Stimulated activated CD4-positive, alpha-beta T cell treated with anti-CD3 and anti-CD28 coated beads, Interleukin-15, amount 100 ng/mL, for 48 hours (primary cell): ENCODE results near the gene CACNA1E.

Experiments
- DNase-seq, 2 donors: peaks; one replicate each; pipeline ENCODE4 v3.0.0-alpha.2; 2020; ENCODE audit warnings: low read depth in 2 of 2

Gene CACNA1E

GRCh38 chr1:181767001-181767708, 283.8 kb downstream of the CACNA1E start:
- no peak for DNase-seq

GRCh38 chr1:181768211-181768929, 285.1 kb downstream of the CACNA1E start:
- DNase-seq = no peak

GRCh38 chr1:181768930-181769280, 285.6 kb downstream of the CACNA1E start:
- no peak for DNase-seq

DNA sequence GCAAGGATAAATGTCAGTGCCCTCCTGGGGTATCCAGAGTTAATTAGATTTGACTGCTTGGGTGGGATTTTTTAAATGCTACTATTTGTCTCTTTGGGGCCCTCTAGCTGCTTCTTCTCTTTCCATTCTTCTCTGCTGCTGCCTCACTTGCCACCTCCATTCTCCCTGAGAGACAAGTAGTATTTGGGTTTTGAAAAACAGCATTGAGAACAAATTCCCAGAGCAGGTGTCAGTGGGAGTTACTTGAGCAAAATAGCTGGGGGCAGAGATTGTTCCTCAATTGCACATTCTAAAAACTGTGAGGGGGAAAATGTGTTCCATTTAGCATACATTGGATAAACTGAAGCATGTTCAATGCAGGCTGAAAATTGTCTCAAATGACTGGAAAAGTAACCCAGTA, 286.5 kb downstream of the CACNA1E start:
- no peak for DNase-seq

DNA sequence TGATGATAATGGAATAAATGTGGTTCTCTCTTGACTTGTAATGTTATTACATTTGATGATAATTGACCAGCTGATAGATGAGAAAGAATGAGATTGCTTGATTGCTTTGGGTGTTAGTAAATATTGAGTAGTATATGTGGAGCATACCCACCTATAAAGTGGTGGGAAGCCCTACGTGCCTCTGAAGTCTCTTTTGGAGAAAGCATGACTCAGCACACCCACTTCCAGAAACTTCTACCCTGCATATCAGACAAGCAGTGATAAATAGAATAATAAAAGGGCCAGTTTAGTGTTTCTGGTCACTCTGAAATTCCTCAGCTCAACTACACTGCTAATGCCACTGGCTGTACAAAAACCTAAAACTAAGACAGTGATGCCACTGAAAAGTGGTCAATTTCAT, 289.4 kb downstream of the CACNA1E start:
- DNase-seq = no peak

DNA sequence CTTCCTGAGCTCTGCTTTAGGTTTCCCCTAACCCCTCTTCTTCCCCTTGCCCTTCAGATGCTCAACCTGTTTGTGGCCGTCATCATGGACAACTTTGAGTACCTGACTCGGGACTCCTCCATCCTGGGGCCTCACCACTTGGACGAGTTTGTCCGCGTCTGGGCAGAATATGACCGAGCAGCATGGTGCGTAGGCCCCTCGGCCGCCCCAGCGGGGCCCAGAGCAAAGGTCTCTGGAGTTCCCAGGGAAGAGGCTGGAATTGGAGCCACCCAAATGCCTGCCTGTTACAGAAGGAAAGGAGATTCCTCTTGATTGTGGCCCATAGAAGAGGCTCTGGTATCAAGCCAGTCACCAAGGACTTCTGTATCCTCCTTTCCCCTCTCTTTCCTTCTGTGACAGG, 292.7 kb downstream of the CACNA1E start:
- no peak for DNase-seq

DNA sequence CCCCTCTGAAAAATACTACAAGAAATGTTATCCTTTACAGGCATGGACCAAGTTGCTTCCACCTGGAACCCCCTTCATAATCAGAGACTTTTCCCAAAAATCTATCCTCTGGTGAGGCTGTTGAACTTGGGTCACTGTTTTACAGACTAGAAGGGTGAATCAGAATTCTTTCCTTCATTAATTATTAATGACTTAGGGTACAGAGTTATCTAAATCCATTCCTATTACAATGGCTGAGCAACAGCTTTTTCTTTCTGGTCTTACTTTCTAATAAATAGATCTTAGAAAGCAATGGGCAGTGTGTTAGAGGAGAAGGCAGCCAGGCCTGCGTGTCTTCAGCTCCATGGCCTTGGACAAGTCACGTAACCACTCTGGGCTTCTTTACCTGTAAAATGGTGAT, 294.0 kb downstream of the CACNA1E start:
- no peak for DNase-seq

- no peak for DNase-seq
Observed at GRCh38 chr1:181777812-181778211, 294.5 kb downstream of the CACNA1E start.

GRCh38 chr1:181778640-181779260, 295.4 kb downstream of the CACNA1E start:
- DNase-seq = no peak

DNA sequence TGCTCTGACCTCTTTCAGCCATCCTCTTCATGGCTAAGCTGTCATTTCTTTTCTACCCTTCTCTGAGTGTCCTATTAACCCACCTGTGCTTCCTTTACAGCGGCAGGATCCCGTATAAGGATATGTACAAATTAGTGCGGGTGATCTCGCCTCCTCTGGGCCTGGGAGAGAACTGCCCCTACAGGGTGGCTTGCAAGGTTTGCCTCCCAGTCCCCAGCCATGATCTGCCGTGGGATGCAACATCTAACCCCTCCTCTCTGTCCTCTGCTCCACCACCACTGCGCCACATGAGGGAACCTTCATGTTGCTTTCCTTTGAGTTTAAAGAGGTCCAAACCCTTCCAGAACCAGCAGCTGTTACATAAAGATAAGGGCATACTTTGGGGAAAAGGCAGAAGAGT, 296.0 kb downstream of the CACNA1E start:
- no peak for DNase-seq

DNA sequence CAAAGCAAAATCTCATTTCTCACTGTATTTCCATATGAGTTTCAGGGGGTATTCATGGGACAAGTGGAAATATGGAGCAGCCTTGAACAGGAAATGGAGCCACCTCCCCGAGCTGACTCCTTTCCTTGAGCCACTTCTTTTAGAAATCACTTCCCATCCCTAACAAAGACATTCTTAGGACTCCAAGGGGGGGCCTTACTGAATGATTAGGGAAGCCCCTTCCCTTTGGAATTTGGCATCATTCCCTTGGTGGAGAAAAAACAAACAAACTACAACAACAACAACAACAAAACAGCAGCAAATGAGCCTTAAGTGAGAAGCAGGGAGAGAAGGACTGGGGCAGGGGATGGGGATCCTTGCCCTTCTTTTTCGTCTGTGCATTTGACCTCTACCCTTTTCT, 299.9 kb downstream of the CACNA1E start:
- no peak for DNase-seq

DNA sequence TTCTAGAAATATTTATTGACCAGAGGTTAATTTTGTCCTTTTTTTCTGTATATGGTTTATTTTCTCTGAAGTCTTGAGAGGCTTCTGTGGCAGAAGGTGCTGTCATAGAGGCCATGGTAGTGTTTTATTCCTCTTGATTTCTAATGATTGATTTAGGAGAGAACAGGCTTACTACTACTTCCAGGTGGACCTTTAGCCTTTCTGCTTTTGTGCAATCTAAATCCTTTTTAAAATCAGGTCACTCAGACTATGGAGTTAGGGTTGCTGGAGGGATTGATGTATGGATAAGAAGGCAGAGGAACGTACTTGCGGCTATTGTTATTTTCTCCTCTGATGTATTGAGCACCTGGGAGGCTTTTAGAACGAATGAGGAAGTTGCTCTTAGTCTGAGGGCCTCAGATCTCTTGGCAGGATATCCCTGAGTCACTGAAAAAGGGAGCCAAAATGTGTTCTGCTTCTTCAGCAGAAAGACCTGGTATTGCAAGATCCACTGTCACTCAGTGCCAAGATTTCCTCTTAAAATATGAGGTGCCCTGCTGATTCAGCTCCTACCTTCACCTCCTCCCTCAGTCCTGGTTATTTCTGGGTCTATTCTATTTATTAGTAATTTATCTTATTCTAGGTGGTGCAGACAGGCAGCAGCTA, 300.8 kb downstream of the CACNA1E start:
- DNase-seq = no peak

- DNase-seq = no peak
Observed at GRCh38 chr1:181789395-181789794, 306.1 kb downstream of the CACNA1E start.

DNA sequence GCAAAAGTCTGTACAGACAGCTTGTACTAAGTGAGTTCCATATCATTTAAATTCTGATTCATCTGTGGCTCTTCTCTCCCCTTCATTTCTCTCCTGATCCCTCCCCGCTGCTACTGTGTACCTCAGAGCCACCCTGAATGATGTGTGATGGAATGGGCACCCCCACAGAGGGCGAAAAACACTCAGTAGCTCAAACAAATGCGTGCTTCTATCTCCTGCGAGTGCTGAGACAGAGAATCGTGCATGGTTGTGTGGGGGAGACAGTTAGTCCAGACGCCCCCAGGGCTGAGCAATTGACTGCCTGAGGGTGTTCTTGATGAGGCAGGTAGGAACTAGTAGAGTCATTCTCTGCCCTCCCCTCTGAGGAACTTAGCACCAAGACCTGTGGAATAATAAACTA, 308.4 kb downstream of the CACNA1E start:
- DNase-seq = no peak

DNA sequence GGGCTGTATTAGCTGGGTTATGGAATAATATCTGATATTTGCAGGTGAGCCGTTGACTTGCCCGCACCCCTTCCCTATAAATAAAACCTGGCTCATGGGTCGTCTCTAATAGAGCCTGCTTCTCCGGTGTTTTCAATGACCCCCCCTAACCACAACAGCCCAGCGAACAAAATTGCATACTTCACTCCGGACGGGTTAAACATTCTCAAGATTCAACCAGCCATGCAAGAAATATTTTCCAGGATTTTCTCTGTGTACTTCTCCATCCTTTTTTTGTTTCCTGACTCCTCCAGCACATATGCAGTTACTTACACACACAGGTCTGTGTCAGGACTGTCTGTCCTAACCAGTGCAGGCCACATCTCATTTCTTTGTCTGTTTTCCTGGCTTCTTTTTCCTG, 310.5 kb downstream of the CACNA1E start:
- DNase-seq = no peak

- DNase-seq = no peak
Observed at GRCh38 chr1:181794332-181794731, 311.0 kb downstream of the CACNA1E start.

- DNase-seq = no peak
Observed at GRCh38 chr1:181798191-181798926, 315.0 kb downstream of the CACNA1E start.

DNA sequence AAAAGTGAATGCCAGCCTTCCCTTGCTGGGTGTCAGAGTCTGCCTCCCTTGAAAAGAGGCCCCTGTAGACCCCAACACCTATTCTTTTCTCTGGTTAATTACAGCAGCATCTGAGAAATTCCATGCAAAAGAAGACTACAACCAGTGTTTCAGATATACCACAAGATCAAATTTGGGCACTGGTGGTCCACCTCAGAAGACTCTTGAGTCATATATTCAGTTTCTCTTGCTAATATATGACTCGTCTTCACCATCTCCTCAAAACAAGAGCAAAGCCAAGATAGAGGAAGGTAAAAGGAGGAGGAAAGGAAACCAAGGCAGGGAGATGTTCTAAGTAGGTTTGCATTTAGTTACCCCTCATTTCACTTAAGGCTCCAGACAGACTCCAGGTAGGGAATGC, 318.3 kb downstream of the CACNA1E start:
- no peak for DNase-seq

DNA sequence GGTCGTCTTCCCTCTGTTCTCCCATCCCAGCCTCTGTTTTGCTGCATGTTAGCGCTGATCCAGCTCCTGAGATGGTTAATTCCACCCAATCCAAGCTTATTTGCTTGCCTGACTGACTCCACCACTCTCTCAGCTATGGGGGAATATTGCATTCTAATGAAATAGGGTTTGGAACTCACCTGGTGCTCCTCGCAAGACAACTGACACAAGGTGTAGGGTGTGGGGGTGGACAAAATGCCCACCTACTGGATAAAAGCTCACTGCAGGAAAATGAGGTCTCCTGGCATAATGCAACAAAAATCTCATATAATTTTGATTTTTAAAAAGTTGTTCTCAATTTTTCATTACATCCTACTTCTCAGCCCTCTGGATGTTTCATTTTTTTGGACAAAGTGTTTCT, 319.1 kb downstream of the CACNA1E start:
- DNase-seq = no peak

- no peak for DNase-seq
Observed at GRCh38 chr1:181803421-181803820, 320.1 kb downstream of the CACNA1E start.

GRCh38 chr1:181804989-181805388, 321.7 kb downstream of the CACNA1E start:
- no peak for DNase-seq

DNA sequence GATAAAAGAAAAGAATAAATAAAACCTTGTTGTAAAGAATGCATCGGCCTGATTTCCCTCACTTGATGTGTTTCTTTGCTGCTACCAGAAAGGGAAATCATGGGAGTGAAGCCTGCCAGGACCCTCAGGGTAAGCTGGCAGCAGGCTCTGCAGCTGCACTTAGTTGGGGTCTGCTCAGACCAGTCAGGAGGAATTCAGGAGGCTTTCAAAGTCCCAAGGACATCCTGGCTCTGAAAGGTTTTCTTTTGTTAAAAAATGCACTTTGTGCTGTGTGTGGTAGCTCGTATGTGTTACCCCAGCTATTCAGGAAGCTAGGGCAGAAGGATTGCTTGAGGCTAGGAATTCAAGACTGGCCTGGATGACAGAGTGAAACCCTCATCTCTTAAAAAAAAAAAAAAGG, 323.4 kb downstream of the CACNA1E start:
- DNase-seq = no peak
